WERI-Rb-1 (cell line): ENCODE data around the gene SERTAD1.

ENCODE experiments used
- DNase-seq: peaks from one replicate; pipeline ENCODE4 v3.0.0-alpha.2; 2020
- H3K27ac ChIP-seq: fragments of 250-450 bp; sonication (Bioruptor Pico); 2 replicates; pipeline ENCODE4 v1.5.1; 2020; ENCODE audit warnings: mild to moderate bottlenecking, moderate library complexity
- H3K27me3 ChIP-seq: fragments of 250-450 bp; sonication (Bioruptor Pico); 2 replicates; pipeline ENCODE4 v1.5.1; 2021; ENCODE audit warnings: mild to moderate bottlenecking, low read depth, moderate library complexity; ENCODE audit not compliant: insufficient read depth, severe bottlenecking
- H3K36me3 ChIP-seq: fragments of 250-450 bp; sonication (Bioruptor Pico); 2 replicates; pipeline ENCODE4 v1.5.1; 2020; ENCODE audit warnings: mild to moderate bottlenecking, moderate library complexity
- H3K4me3 ChIP-seq: 2 replicates; pipeline ENCODE4 v1.5.1; 2011; ENCODE audit warnings: low read depth, mild to moderate bottlenecking, control low read depth, low read length
- H3K9me3 ChIP-seq: fragments of 250-450 bp; sonication (Bioruptor Pico); 2 replicates; pipeline ENCODE4 v1.5.1; 2021; ENCODE audit warnings: mild to moderate bottlenecking, moderate library complexity; ENCODE audit not compliant: severe bottlenecking
- TF ChIP-seq, protein P1 (sequence below): IDR thresholded peaks from 2 replicates; pipeline ENCODE4 v1.5.1; 2011; ENCODE audit warnings: low read depth, mild to moderate bottlenecking, control low read depth, inconsistent platforms, low read length

The SERTAD1 gene

DNA sequence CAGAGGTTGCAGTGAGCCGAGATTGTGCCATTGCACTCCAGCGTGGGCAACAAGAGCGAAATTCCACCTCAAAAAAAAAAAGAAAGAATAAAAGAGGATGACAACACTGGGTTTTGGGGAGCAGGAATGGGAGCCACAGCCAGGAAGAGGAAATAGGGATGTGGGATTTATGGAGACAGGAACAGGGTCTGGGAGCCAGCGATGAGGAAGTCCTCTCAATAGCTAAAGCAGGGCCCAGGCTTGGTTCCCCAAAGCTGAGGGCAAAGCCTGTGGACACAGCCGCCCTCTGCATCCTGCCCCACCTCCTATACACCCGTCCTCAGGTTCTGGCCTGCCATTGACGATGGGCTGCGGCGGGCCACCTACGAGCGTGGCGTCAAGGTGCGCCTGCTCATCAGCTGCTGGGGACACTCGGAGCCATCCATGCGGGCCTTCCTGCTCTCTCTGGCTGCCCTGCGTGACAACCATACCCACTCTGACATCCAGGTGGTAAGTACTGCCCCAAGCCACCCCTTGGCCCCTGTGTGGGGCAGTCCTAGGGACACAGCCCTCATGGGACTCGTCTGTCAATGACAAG is 49.4 kb downstream of the SERTAD1 start:
- Histone ChIP-seq H3K4me3 (no peak overlapping the region), H3K27ac (no peak overlapping the region), H3K27me3 (no peaks in the 10 kb centered on the region), H3K9me3 (no peaks in the 10 kb centered on the region), H3K36me3 (no peaks in the 10 kb centered on the region; the same call in 1 of the 2 replicates)
- TF ChIP-seq, protein P1, sequence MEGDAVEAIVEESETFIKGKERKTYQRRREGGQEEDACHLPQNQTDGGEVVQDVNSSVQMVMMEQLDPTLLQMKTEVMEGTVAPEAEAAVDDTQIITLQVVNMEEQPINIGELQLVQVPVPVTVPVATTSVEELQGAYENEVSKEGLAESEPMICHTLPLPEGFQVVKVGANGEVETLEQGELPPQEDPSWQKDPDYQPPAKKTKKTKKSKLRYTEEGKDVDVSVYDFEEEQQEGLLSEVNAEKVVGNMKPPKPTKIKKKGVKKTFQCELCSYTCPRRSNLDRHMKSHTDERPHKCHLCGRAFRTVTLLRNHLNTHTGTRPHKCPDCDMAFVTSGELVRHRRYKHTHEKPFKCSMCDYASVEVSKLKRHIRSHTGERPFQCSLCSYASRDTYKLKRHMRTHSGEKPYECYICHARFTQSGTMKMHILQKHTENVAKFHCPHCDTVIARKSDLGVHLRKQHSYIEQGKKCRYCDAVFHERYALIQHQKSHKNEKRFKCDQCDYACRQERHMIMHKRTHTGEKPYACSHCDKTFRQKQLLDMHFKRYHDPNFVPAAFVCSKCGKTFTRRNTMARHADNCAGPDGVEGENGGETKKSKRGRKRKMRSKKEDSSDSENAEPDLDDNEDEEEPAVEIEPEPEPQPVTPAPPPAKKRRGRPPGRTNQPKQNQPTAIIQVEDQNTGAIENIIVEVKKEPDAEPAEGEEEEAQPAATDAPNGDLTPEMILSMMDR, result no peak
- no peak for DNase-seq

DNA sequence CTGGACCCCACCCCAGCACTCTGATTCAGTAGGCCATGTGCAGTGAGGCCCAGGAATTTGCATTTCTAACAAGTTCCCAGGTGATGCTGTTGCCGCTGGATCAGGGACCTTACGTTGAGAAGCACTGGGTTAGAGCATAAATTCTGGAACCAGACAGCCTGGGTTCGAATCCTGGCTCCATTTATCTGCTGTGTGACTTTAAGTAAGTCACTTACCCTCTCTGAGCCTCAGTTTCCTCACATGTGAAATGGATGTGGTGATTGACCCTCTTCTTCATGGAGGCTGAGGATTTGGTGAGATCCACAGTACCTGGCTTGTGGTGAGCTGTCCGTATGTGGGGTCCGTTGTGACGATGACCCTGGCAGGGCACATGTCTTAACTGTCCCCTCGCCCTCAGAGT is 51.7 kb downstream of the SERTAD1 start:
- DNase-seq, result no peak
- no peaks in the 10 kb centered on the region for H3K27me3 ChIP-seq
- no peak overlapping the region for H3K27ac ChIP-seq
- no peak overlapping the region for H3K4me3 ChIP-seq
- TF ChIP-seq, protein P1, result no peak
- H3K36me3 ChIP-seq, result no peaks in the 10 kb centered on the region; the same call in 1 of the 2 replicates
- H3K9me3 ChIP-seq, result no peaks in the 10 kb centered on the region

DNA sequence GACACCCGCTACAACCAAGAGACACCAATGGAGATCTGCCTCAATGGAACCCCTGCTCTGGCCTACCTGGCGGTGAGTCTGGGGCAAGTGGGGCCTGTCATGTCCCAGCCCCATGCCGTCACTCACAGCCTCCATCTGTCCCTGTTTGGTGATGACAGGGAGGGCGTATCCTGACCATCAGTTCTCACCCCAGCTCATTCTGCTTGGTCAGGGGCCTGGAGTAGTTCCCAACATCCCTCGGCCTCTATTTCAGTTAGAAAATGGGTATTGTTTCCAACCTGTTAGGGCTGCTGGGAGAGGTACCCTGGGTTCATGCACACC is 54.0 kb downstream of the SERTAD1 start:
- H3K4me3 ChIP-seq, result no peak overlapping the region
- peaks cover 4% of the 10 kb centered on the region for H3K36me3 ChIP-seq
- TF ChIP-seq, protein P1, result no peak
- H3K27me3 ChIP-seq, result no peaks in the 10 kb centered on the region
- no peak for DNase-seq
- H3K27ac ChIP-seq, result no peak overlapping the region
- no peaks in the 10 kb centered on the region for H3K9me3 ChIP-seq
